ENCODE measurements around the gene LAMC2.

LAMC2 gene

DNA sequence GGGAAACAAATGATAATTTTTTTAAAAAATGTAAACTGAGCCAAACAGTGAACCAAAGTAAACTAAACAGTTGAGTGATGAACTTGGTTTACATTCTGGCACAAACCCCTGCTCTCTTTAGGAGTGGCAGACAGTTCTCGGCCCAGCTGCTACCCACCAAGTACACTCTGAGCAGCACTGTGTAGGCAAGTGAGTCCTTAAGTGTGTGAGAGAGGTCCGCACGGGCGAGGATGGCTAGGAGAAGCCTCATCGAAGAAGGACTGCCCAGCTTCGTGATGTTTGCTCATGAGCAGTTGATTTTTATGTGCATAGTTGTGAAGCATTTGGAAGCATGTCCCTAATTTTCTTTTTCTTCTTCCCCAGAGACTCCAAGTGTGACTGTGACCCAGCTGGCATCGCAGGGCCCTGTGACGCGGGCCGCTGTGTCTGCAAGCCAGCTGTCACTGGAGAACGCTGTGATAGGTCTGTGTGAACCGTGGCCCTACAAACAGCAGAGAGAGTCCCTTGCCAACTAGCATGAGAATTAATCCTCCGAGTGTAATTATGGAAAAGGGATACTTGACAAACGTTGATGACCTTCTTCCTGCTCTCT, 32.1 kb downstream of the LAMC2 start:
- Histone ChIP-seq H3K9me3 (ENCODE audit: insufficient read depth, low read length) (no peaks in the 10 kb centered on the region), H3K9me2 (replicated peaks; ENCODE audit: insufficient read depth, low read length) (no peaks in the 10 kb centered on the region), H4K20me1 (ENCODE audit: low read depth, low read length) (no peaks in the 10 kb centered on the region), H3F3A (ENCODE audit: insufficient read depth) (no peaks in the 10 kb centered on the region), H3K4me2 (ENCODE audit: low read depth, low read length, poor library complexity, severe bottlenecking) (no peak overlapping the region), H3K79me2 (ENCODE audit: insufficient read depth, low read length) (no peaks in the 10 kb centered on the region), H3K27me3 (ENCODE audit: low read length) (no peaks in the 10 kb centered on the region), H3K27ac (ENCODE audit: low read depth, low read length) (no peak overlapping the region), H3K4me3 (ENCODE audit: insufficient read depth, low read length, poor library complexity, severe bottlenecking) (no peak overlapping the region), H3K9ac (ENCODE audit: low read length) (no peak overlapping the region), H2AFZ (ENCODE audit: low read depth, low read length, severe bottlenecking) (no peak overlapping the region), H3K36me3 (ENCODE audit: low read length) (no peaks in the 10 kb centered on the region)
- TF ChIP-seq EZH2phosphoT487 (conservative IDR thresholded peaks at IDR 0.05; ENCODE audit: low read length) = no peak
- TF ChIP-seq, protein P1, sequence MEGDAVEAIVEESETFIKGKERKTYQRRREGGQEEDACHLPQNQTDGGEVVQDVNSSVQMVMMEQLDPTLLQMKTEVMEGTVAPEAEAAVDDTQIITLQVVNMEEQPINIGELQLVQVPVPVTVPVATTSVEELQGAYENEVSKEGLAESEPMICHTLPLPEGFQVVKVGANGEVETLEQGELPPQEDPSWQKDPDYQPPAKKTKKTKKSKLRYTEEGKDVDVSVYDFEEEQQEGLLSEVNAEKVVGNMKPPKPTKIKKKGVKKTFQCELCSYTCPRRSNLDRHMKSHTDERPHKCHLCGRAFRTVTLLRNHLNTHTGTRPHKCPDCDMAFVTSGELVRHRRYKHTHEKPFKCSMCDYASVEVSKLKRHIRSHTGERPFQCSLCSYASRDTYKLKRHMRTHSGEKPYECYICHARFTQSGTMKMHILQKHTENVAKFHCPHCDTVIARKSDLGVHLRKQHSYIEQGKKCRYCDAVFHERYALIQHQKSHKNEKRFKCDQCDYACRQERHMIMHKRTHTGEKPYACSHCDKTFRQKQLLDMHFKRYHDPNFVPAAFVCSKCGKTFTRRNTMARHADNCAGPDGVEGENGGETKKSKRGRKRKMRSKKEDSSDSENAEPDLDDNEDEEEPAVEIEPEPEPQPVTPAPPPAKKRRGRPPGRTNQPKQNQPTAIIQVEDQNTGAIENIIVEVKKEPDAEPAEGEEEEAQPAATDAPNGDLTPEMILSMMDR (IDR thresholded peaks at IDR 0.05; ENCODE audit: insufficient read depth, low read length, poor library complexity, severe bottlenecking) = no peak

DNA sequence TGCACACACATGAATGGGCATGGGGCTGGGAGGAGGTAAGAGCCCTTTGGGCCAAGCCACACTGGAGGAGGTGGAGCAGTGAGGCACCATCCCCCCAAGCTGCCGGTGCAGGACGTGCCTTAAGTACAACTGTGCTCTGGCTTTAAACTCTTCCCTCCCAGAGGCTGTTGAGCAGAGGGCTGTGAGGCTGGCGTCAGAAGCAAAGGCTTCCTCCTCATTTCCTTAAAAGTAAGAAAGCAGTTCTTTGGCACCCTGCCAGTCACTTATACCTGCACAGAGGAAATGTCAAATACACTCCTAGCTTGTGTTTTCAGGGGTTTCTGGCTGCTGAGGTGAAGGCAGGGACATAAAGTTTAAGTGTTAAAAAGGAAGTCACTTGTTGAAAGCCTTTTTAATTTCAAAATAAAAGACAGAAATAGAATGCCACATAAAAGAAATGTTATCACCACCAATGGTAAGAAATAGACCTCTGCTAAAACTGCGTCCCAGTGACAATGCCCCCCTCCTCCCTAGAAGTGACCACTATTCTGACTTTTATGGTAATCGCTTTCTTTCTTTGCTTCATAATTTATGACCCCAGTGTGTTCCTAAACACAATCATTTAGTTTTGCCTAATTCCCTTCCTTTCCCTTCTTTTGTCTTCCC, 33.0 kb downstream of the LAMC2 start:
- H3K4me3 ChIP-seq (ENCODE audit: insufficient read depth, low read length, poor library complexity, severe bottlenecking) = no peak overlapping the region
- H3K27me3 ChIP-seq (ENCODE audit: low read length) = no peaks in the 10 kb centered on the region
- no peaks in the 10 kb centered on the region for H3K9me3 ChIP-seq (ENCODE audit: insufficient read depth, low read length)
- no peaks in the 10 kb centered on the region for H4K20me1 ChIP-seq (ENCODE audit: low read depth, low read length)
- H2AFZ ChIP-seq (ENCODE audit: low read depth, low read length, severe bottlenecking) = no peak overlapping the region
- H3K9ac ChIP-seq (ENCODE audit: low read length) = no peak overlapping the region
- H3K79me2 ChIP-seq (ENCODE audit: insufficient read depth, low read length) = no peaks in the 10 kb centered on the region
- no peak overlapping the region for H3K4me2 ChIP-seq (ENCODE audit: low read depth, low read length, poor library complexity, severe bottlenecking)
- TF ChIP-seq EZH2phosphoT487 (conservative IDR thresholded peaks at IDR 0.05; ENCODE audit: low read length) = no peak
- TF ChIP-seq, protein P1 (IDR thresholded peaks at IDR 0.05; ENCODE audit: insufficient read depth, low read length, poor library complexity, severe bottlenecking) = no peak
- no peak overlapping the region for H3K27ac ChIP-seq (ENCODE audit: low read depth, low read length)
- H3K36me3 ChIP-seq (ENCODE audit: low read length) = no peaks in the 10 kb centered on the region
- H3K9me2 ChIP-seq (replicated peaks; ENCODE audit: insufficient read depth, low read length) = no peaks in the 10 kb centered on the region
- H3F3A ChIP-seq (ENCODE audit: insufficient read depth) = no peaks in the 10 kb centered on the region

DNA sequence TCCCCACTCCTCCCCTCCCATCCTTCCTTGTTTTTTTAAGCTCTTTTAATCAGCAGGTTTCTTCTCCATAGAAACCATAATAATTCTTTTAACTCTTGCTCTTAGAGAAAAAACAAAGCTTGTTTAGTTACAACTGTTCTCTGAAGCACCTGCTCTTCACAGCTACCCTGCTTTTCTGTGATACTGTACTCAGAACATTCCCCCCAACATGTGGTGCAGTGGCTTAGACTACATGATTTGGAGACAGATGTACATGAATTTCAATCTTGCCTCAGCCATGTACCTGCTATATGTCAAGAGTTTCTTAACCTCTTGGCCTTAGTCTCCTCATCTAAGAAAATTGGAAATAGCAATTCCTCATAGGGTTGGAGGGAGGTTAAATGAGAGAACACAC, 33.5 kb downstream of the LAMC2 start:
- H3K9ac ChIP-seq (ENCODE audit: low read length) = no peak overlapping the region
- H4K20me1 ChIP-seq (ENCODE audit: low read depth, low read length) = no peaks in the 10 kb centered on the region
- H3K79me2 ChIP-seq (ENCODE audit: insufficient read depth, low read length) = no peaks in the 10 kb centered on the region
- H3K9me3 ChIP-seq (ENCODE audit: insufficient read depth, low read length) = no peaks in the 10 kb centered on the region
- H3K4me2 ChIP-seq (ENCODE audit: low read depth, low read length, poor library complexity, severe bottlenecking) = no peak overlapping the region
- H3F3A ChIP-seq (ENCODE audit: insufficient read depth) = no peaks in the 10 kb centered on the region
- no peak for TF ChIP-seq EZH2phosphoT487 (conservative IDR thresholded peaks at IDR 0.05; ENCODE audit: low read length)
- TF ChIP-seq, protein P1 (IDR thresholded peaks at IDR 0.05; ENCODE audit: insufficient read depth, low read length, poor library complexity, severe bottlenecking) = no peak
- H3K36me3 ChIP-seq (ENCODE audit: low read length) = no peaks in the 10 kb centered on the region
- H3K27ac ChIP-seq (ENCODE audit: low read depth, low read length) = no peak overlapping the region
- H2AFZ ChIP-seq (ENCODE audit: low read depth, low read length, severe bottlenecking) = no peak overlapping the region
- no peaks in the 10 kb centered on the region for H3K9me2 ChIP-seq (replicated peaks; ENCODE audit: insufficient read depth, low read length)
- no peaks in the 10 kb centered on the region for H3K27me3 ChIP-seq (ENCODE audit: low read length)
- no peak overlapping the region for H3K4me3 ChIP-seq (ENCODE audit: insufficient read depth, low read length, poor library complexity, severe bottlenecking)

Measured in SU-DHL-6 (cell line).